Ectodermal cell (in vitro differentiated cells): ENCODE measurements around the gene GRK5.

Experiments used
- H3K27ac ChIP-seq: 2 replicates; pipeline ENCODE4 v1.7.0; 2013; ENCODE audit warnings: mild to moderate bottlenecking, low read depth, low read length; ENCODE audit not compliant: insufficient read depth, poor library complexity, severe bottlenecking
- H3K27me3 ChIP-seq: 2 replicates; pipeline ENCODE4 v1.7.0; 2013; ENCODE audit warnings: mild to moderate bottlenecking, low read length; ENCODE audit not compliant: insufficient read depth, control insufficient read depth, poor library complexity, severe bottlenecking
- H3K36me3 ChIP-seq: one replicate; pipeline ENCODE4 v1.7.0; 2013; ENCODE audit warnings: low read length; ENCODE audit not compliant: control insufficient read depth, insufficient read depth
- H3K4me1 ChIP-seq: one replicate; pipeline ENCODE4 v1.7.0; 2013; ENCODE audit warnings: low read length; ENCODE audit not compliant: control insufficient read depth, insufficient read depth
- H3K4me3 ChIP-seq: 2 replicates; pipeline ENCODE4 v1.7.0; 2013; ENCODE audit warnings: low read depth, low read length, control low read depth; ENCODE audit not compliant: insufficient read depth
- H3K9me3 ChIP-seq: 2 replicates; pipeline ENCODE4 v1.7.0; 2013; ENCODE audit warnings: mild to moderate bottlenecking, low read length, moderate library complexity; ENCODE audit not compliant: control insufficient read depth
- WGBS, 2 experiments: methylation state at CpG; one replicate each; pipeline ENCODE4 v1.1.7; 2013; ENCODE audit warnings: missing lambda C conversion rate in 2 of 2; 5-methylcytosine and 5-hydroxymethylcytosine counted together

GRK5 gene

GRCh38 chr10:119451300-119451896, 244.0 kb downstream of the GRK5 start:
- H3K27me3 ChIP-seq, result no peaks in the 10 kb centered on the region
- no peaks in the 10 kb centered on the region for H3K36me3 ChIP-seq
- H3K27ac ChIP-seq, result no peak overlapping the region
- H3K4me1 ChIP-seq, result no peaks in the 10 kb centered on the region
- no peaks in the 10 kb centered on the region for H3K9me3 ChIP-seq
- 92 to 94% methylated on average over 16 of the region's 16 CpGs for WGBS, 2 experiments
- H3K4me3 ChIP-seq, result no peak overlapping the region

- Histone ChIP-seq H3K9me3 (no peaks in the 10 kb centered on the region), H3K4me1 (no peaks in the 10 kb centered on the region), H3K27me3 (no peaks in the 10 kb centered on the region), H3K27ac (no peak overlapping the region), H3K4me3 (no peak overlapping the region), H3K36me3 (no peaks in the 10 kb centered on the region)
- 94 to 97% methylated on average over 14 of the region's 14 CpGs for WGBS, 2 experiments
Measured at GRCh38 chr10:119452396-119452795, 245.0 kb downstream of the GRK5 start.

- H3K9me3 ChIP-seq, result no peaks in the 10 kb centered on the region
- no peak overlapping the region for H3K4me3 ChIP-seq
- no peaks in the 10 kb centered on the region for H3K4me1 ChIP-seq
- H3K36me3 ChIP-seq, result no peaks in the 10 kb centered on the region
- H3K27me3 ChIP-seq, result no peaks in the 10 kb centered on the region
- WGBS, 2 experiments, result 89 to 92% methylated on average over 11 of the region's 11 CpGs
- H3K27ac ChIP-seq, result no peak overlapping the region
Measured at GRCh38 chr10:119453313-119453712, 245.9 kb downstream of the GRK5 start.

GRCh38 chr10:119454316-119454715, 246.9 kb downstream of the GRK5 start:
- 57 to 61% methylated on average over 13 of the region's 13 CpGs for WGBS, 2 experiments
- H3K9me3 ChIP-seq, result no peaks in the 10 kb centered on the region
- no peak overlapping the region for H3K4me3 ChIP-seq
- H3K36me3 ChIP-seq, result no peaks in the 10 kb centered on the region
- no peak overlapping the region for H3K27ac ChIP-seq
- H3K27me3 ChIP-seq, result no peaks in the 10 kb centered on the region
- no peaks in the 10 kb centered on the region for H3K4me1 ChIP-seq

- 95 to 96% methylated on average over 18 of the region's 18 CpGs for WGBS, 2 experiments
- Histone ChIP-seq H3K4me3 (no peak overlapping the region), H3K27ac (no peak overlapping the region), H3K27me3 (no peaks in the 10 kb centered on the region), H3K4me1 (no peaks in the 10 kb centered on the region), H3K36me3 (no peaks in the 10 kb centered on the region), H3K9me3 (no peaks in the 10 kb centered on the region)
Measured at GRCh38 chr10:119454990-119455389, 247.6 kb downstream of the GRK5 start.

GRCh38 chr10:119455609-119456434, 248.5 kb downstream of the GRK5 start:
- 93 to 94% methylated on average over 23 of the region's 23 CpGs for WGBS, 2 experiments
- Histone ChIP-seq H3K4me3 (no peak overlapping the region), H3K4me1 (no peaks in the 10 kb centered on the region), H3K9me3 (no peaks in the 10 kb centered on the region), H3K36me3 (no peaks in the 10 kb centered on the region), H3K27me3 (no peaks in the 10 kb centered on the region), H3K27ac (no peak overlapping the region)

GRCh38 chr10:119456435-119456810, 249.1 kb downstream of the GRK5 start:
- no peaks in the 10 kb centered on the region for H3K27me3 ChIP-seq
- H3K4me1 ChIP-seq, result no peaks in the 10 kb centered on the region
- H3K27ac ChIP-seq, result no peak overlapping the region
- 93 to 94% methylated on average over 7 of the region's 7 CpGs for WGBS, 2 experiments
- H3K4me3 ChIP-seq, result no peak overlapping the region
- H3K36me3 ChIP-seq, result no peaks in the 10 kb centered on the region
- no peaks in the 10 kb centered on the region for H3K9me3 ChIP-seq

- 87% methylated on average over 28 of the region's 28 CpGs for WGBS, 2 experiments
- no peak overlapping the region for H3K27ac ChIP-seq
- H3K4me1 ChIP-seq, result no peaks in the 10 kb centered on the region
- no peaks in the 10 kb centered on the region for H3K36me3 ChIP-seq
- no peaks in the 10 kb centered on the region for H3K9me3 ChIP-seq
- no peaks in the 10 kb centered on the region for H3K27me3 ChIP-seq
- H3K4me3 ChIP-seq, result no peak overlapping the region
Measured at GRCh38 chr10:119457966-119458766, 250.8 kb downstream of the GRK5 start.

GRCh38 chr10:119459681-119460340, 252.4 kb downstream of the GRK5 start:
- no peaks in the 10 kb centered on the region for H3K9me3 ChIP-seq
- no peak overlapping the region for H3K27ac ChIP-seq
- no peaks in the 10 kb centered on the region for H3K27me3 ChIP-seq
- no peak overlapping the region for H3K4me3 ChIP-seq
- WGBS, 2 experiments, result 87 to 92% methylated on average over 17 of the region's 17 CpGs
- no peaks in the 10 kb centered on the region for H3K4me1 ChIP-seq
- no peaks in the 10 kb centered on the region for H3K36me3 ChIP-seq
